ENCODE data around the gene PLEKHG3.

- no peak for TF ChIP-seq CTCF (conservative IDR thresholded peaks at IDR 0.05)
- no peak for TF ChIP-seq ZFX (IDR thresholded peaks at IDR 0.05)
Measured at GRCh38 chr14:64731141-64731581, 26.9 kb downstream of the PLEKHG3 start.

All from C4-2B (cell line).